Jurkat, Clone E6-1 (cell line): ENCODE measurements around the gene OR2M4. TPM values are rescaled to one million over a fixed set of nuclear protein-coding genes. Genes with fewer than 3 reads are reported as not detected.
"Not testable (repeated sequence)": the region's sequence is repeated elsewhere in the genome, so short reads cannot be mapped to it uniquely, and the experiment has no call there.

Source experiments
- DNase-seq: peaks from one replicate; pipeline ENCODE4 v3.0.0-alpha.2; 2011; ENCODE audit warnings: low read depth, low spot score
- H3K4me3 ChIP-seq: 2 replicates; pipeline ENCODE4 v1.5.1; 2011; ENCODE audit warnings: mild to moderate bottlenecking, low read length, control low read depth, moderate library complexity
- polyA plus RNA-seq: library from polyadenylated mRNA; unstranded; fragments of >200 nt; gene quantifications from one replicate; pipeline ENCODE4 v1.2.1, GENCODE V29; 2012; ENCODE audit warnings: missing spikeins; ENCODE audit not compliant: insufficient read length, insufficient read depth

The OR2M4 gene, protein sequence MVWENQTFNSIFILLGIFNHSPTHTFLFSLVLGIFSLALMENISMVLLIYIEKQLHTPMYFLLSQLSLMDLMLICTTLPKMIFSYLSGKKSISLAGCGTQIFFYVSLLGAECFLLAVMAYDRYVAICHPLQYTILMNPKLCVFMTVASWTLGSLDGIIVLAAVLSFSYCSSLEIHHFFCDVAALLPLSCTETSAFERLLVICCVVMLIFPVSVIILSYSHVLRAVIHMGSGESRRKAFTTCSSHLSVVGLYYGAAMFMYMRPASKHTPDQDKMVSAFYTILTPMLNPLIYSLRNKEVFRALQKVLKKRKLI
- polyA plus RNA-seq: not detected

DNA sequence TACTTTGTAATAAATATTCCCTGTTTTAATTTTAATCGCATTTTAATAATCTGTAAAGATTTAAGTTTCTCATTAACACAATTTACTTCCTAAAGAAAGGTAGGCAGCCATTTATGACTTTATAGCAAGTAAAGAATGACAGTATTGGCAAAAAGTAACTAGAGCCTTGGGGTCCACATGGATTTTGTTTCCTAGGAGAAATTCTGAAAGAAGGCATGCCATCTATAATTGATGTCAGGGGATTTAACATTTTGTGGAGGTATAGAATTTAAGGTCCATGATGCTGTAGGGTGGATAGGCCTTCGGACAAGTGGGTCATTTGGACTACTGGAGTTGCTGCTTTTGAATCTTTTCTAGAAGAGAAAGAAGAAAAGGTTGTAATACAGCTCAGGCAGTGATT is at the start of gene OR2M4:
OR2M4 (plus strand) TSS at position 301 of the 400 bp plus-strand sequence. CDS start 7,512 bp downstream, outside the sequence.
- DNase-seq: no peak

DNA sequence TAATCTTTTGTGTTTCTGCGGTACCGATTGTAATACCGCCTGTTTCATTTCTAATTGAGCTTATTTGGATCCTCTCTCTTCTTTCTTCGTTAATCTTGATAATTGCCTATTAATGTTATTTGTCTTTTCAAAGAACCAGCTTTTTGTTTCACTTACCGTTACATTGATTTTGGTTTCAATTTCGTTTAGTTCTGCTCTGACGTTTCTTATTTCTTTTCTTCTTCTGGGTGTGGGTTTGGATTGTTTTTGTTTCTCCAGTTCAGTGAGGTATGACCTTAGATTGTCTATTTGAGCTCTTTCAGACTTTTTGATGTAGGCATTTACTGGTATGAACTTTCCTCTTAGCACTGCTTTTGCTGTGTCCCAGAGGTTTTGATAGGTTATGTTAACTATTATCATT is 47.2 kb upstream of the OR2M4 start:
- DNase-seq: no peak
- no peak overlapping the region for H3K4me3 ChIP-seq

More for the DNA sequence above, at the start of gene OR2M4:
- H3K4me3 ChIP-seq: no peak within 1 kb of the TSS

DNA sequence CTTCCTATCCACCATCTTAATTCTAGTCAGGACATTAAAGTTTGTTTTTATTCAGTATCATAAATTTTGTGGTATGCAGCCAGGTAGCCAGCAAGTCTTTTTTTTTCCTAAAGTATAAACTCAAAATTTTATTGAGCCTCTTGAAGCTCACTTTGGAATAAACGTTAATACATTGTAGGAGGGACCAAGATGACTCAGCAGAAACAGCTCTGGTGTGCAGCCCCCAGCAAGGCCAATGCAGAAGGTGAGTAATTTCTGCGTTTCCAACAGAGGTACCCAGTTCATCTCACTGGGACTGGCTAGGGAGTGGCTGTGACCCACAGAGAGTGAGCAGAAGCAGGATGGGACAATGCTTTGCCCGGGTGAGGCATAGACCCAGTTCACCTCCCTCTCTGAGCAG is 43.9 kb upstream of the OR2M4 start:
- DNase-seq: no peak
- no peak overlapping the region for H3K4me3 ChIP-seq

DNA sequence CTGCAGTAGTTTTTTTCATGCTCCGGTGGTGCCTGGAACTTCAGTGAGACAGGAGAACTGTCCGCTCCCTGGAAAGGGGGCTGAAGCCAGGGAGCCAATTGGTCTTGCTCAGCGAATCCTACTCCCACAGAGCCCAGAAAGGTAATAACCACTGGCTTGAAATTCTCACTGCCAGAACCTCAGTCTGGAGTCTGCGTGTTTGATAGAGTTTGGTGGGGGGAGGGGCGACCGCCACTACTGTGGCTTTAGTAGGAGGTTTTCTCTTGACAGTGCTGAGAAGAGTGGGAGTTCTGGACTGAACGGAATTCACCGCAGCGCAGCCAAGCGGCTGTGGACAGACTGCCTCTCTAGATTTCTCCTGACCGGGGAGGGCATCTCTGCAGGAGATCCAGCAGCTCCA is 42.2 kb upstream of the OR2M4 start:
- DNase-seq: no peak
- H3K4me3 ChIP-seq: no peak overlapping the region

DNA sequence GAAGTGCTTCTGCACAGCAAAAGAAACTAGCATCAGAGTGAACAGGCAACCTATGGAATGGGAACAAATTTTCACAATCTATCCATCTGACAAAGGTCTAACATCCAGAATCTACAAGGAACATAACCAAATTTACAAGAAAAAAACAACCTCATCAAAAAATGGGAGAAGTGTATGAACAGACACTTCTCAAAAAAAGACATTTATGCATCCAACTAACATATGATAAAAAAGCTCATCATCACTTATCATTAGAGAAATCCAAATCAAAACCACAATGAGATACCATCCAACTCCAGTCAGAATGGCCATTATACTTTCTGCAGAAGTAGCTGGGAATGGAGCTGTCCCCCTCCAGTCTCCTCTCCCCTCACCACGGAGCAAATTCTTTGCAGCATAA is 37.1 kb upstream of the OR2M4 start:
- no peak for DNase-seq
- H3K4me3 ChIP-seq: no peak overlapping the region

DNA sequence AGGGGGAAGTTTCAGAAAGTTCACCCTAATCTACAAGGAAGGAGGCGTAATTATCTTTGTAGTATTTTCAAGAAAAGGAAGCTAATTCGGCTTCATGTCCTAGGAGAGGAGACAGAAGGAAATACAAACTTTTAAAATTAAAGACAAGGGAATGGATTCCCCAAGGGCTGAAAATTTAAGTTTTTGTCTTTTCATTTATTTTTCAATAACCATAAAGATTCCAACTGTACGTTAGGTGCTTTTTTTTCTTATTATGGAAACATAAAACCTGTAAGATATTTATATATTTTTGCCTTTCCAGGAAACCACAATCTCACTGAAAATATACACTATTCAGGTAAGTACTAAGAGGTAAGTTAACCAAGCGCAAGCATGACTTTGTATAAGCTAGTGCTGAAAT is 34.3 kb upstream of the OR2M4 start, which contains the start of gene OR2M3:
OR2M3 (plus strand) TSS at position 301 of the 400 bp plus-strand sequence. CDS start 5,803 bp downstream, outside the sequence.
- no peak for DNase-seq

DNA sequence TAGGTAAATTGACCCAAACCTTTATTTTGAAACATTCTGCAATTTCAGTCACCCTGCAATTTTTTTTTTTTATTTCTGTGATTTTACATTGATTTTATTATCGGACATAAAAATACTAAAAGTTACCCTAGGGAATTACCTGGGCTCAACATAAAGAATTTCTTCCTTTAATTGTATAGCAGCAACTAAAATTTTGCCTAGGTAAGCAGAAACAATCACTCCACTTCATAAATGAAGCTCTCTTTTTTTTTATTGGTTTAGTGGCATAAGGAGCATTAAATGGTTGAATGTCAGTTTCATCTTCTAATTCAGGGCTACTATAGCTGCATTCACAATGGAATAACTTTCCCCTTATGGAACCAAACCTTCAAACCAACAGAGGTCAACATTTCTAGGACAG is 15.3 kb upstream of the OR2M4 start:
- DNase-seq: no peak
- H3K4me3 ChIP-seq: no peak overlapping the region

More for the DNA sequence above, 34.3 kb upstream of the OR2M4 start, which contains the start of gene OR2M3:
- H3K4me3 ChIP-seq: no peak within 1 kb of the TSS

DNA sequence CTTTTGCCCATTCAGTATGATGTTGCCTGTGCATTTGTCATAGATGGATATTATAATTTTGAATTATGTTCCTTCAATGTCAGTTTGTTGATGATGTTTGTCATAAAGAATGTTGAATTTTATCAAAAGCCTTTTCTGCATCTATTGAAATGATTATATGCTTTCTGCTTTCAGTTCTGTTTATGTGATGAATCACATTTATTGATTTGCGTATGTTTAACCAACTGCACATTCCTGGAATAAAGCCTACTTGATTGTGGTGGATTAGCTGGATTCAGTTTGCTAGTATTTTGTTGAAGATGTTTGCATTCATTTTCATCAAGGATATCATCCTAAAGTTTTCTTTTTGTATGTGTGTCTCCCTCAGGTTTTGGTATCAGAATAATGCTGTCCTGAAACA is 5.7 kb upstream of the OR2M4 start:
- no peak overlapping the region for H3K4me3 ChIP-seq
- no peak for DNase-seq

DNA sequence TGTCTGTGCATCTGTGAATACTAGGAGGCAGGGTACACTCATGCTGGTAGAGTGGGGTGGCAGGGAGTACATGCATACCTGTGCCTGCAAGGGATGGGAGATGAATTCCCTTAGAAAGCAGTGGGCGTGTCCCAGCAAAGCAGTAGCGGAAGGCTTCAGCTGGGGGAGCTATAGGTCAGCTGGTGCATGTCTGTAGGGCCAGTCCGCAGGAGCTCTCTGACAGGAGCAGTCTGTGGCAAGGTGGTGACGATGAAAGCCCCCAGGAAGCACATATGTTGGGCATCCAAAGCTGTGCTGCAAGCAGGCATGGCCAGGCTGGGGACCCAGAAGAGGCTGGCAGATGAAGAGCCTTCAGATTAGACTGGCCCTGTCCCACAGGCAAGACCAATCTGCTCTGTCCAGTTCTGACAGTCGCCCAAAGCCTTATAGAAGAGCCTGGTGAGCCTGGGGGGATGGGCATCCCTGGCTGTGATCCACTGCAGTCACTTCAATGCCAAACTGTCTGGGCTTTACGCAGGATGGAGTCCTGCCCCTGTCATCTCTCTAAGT is 1.8 kb upstream of the OR2M4 start:
- DNase-seq: no peak
- no peak overlapping the region for H3K4me3 ChIP-seq

DNA sequence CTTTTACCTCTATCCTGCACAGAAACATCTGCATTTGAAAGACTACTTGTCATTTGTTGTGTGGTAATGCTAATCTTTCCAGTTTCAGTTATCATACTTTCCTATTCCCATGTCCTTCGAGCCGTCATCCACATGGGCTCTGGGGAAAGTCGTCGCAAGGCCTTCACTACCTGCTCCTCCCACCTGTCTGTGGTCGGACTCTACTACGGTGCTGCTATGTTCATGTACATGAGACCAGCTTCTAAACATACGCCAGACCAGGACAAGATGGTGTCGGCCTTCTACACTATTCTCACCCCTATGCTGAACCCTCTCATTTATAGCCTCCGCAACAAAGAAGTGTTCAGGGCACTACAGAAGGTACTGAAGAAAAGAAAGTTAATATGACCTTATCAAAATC is 8.3 kb downstream of the OR2M4 start:
- no peak overlapping the region for H3K4me3 ChIP-seq
- DNase-seq: no peak

DNA sequence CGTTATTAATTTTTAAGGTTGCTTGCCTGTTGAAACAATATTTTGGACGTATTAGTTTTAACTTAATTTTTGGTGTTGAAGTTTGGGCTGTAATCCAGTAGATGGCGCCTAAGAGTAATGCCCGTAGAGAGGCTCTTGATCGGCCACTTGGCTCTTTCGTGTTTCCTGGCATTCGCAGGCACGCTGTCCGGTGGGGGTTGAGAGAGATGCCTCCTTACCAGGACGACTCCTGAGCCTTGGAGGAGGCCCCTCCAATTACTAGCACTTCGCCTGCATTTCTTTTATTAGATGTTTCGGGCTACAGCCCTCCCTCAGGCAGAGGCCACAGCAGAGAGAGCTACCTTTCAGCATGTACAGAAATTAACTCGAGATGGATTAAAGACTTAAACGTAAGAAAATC is 12.0 kb downstream of the OR2M4 start:
- no peak overlapping the region for H3K4me3 ChIP-seq
- peak; percentile 32 for DNase-seq

DNA sequence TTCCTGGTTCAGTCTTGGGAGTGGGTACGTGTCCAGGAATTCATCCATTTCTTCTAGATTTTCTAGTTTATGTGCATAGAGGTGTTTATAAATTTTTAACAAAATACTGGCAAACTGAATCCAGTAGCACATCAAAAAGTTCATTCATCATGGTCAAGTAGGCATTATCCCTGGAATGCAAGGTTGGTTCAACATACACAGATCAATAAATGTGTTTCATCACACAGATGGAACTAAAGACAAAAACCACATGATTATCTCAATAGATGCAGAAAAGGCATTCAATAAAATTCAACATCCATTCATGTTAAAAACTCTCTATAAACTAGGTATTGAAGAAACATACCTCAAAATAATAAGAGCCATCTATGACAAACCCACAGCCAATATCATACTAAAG is 28.1 kb downstream of the OR2M4 start:
- DNase-seq, H3K4me3 ChIP-seq: not testable (repeated sequence)

DNA sequence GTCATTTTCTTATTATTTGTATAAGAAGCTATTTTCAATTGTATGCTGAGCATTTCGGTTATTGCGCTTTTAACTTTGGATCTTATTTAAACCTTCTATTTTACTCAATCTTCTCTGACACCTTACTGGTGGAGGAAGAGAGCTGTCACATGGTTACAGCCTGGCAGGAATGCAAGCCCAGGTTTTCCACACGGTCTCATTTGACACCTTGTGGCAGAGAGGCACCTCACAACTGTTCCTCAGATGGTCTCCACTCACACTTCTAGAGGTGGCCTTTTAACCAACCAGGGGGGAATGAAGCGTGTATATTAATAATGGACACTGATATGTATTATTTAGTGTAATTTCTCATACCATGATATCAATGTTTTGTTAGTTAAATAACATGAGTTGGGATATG is 37.0 kb downstream of the OR2M4 start:
- no peak for DNase-seq

DNA sequence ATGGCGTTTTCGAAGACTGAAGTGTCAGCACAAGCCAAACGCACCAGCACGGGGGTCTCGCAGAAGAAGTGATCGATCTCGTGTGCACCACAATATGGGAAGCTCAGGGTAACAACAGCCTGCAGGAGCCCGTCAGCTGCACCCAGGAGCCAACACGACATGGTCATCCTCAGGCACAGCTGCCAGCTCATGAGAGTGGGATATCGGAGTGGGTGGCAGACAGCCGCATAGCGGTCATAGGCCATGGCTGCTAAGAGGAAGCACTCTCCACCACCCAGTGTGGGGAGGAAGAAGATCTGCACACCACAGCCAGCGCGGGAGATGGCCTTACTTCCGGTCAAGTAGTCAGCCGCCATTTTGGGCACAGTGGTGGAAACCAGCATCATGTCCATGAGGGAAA is 42.0 kb downstream of the OR2M4 start:
- DNase-seq, H3K4me3 ChIP-seq: not testable (repeated sequence)

More for the DNA sequence above, 37.0 kb downstream of the OR2M4 start:
- H3K4me3 ChIP-seq: no peak overlapping the region

DNA sequence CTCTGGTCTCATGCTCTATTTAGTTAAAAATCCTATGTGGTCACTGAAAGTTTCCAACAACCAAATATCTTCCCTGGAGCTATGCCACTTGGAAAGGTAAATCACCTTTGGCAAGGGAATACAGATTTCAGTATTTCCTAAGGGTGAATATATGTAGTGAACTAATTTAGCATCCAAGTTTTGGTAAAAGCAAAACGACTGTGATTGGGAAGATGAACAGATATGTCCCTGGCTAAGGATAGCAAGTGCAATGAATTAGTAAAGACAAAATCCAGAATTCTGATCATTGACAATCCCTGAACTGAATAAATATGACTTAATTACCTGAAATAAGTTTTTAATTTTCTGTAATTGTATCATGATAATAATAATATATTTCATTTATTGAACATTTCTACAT is 46.7 kb downstream of the OR2M4 start, which contains the start of gene OR2T33:
OR2T33 (minus strand) TSS at position 101 of the 400 bp plus-strand sequence. CDS start 4,162 bp downstream, outside the sequence.
- H3K4me3 ChIP-seq: no peak within 1 kb of the TSS
- no peak for DNase-seq

DNA sequence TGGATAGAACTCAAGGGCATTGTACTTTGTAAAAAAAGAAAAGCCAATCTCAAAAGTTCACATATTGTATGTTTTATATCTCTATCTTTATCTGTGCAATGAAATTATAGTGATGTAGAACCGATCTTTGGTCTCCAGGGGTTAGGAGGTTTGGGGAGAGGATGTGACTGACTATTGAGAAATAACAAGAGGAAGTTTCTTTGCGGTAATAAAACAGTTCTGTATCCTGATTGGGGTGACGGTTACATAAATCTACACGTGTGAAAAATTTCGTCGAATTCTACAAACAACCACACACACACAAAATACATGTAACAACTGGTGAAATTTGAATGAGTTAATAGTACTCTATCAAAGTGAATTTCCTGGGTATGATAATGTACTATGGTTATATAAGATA is 57.2 kb downstream of the OR2M4 start:
- no peak for DNase-seq
- H3K4me3 ChIP-seq: no peak overlapping the region
